GM21717 (cell line): ENCODE measurements around the gene SLC6A3.
"Not testable (repeated sequence)": the region's sequence is repeated elsewhere in the genome, so short reads cannot be mapped to it uniquely, and the experiment has no call there.

Experiments
- ATAC-seq: cut with Tn5 transposase; IDR thresholded peaks from one replicate; pipeline ENCODE4 v1.9.1; 2021; ENCODE audit warnings: mild to moderate bottlenecking, moderate library complexity; ENCODE audit not compliant: unreplicated experiment

The SLC6A3 gene

DNA sequence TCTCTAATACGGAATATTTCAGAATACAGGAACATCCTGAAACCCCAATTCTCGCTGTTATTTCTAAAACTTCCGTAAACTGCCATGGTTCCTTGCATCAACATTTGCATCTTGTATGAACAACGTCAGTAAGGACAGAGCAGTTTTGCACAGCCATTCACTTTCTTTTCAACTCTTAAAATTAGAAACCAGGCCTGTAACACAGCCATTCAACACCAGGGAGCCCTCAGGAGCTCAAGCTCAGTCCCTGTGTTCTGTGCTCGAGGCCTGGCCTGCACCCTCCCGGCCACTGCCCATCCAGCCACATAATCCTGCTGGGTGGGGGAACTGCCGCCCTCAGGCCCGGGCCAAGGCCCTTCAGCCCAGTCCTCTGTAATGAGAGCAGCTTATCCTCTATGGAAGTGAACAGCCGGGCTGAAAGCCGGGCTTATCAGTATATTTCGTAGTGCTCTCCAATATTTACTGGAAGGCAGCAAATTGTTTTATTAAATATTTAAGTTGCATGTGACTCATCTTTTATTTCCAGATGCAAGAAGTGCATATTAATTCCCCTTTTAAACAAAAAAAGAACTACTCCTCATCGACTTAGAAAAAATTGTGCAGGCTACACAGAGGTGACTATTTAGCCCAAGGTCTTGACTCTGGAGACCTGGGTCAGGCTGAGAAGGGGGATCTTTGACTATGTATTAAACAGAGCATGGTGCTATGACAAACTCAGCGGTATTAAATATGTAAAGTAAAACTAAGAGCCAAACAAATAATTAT is 33.2 kb upstream of the SLC6A3 start:
- no peak for ATAC-seq

DNA sequence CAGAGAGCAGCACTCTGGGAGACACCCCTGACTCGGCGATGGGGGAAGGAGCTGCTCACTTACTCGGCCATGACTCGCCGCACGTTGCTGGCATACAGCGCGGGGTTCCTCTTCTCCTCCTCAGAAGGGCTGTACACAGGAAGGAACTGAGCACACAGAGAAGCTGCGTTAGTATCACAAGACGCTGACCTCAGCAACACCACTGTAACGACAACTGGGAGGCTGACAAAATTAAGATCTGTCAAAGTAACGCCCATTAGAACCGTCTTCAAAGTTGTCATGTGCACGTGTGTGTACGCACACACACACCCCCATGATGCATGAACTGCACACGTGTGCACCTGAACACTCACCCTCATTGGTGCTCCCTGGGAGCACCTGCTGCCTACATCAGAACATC is 32.1 kb upstream of the SLC6A3 start:
- ATAC-seq, result no peak

DNA sequence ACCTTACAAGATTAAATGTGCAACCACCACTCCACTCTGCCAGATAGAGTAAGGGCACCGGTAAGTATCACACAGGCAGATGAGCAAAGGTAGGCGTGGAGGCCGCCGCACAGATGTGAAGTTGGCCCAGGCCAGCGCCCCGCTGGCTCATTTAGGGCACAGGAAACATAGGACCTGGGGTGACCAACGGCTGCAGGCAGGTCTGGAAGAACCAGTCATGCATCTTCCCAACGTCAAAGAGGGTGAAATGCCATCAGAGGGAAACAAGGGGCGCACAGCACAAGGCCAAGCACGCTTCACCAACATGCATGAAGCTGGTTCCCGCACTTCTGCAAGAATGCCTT is 31.7 kb upstream of the SLC6A3 start:
- no peak for ATAC-seq

DNA sequence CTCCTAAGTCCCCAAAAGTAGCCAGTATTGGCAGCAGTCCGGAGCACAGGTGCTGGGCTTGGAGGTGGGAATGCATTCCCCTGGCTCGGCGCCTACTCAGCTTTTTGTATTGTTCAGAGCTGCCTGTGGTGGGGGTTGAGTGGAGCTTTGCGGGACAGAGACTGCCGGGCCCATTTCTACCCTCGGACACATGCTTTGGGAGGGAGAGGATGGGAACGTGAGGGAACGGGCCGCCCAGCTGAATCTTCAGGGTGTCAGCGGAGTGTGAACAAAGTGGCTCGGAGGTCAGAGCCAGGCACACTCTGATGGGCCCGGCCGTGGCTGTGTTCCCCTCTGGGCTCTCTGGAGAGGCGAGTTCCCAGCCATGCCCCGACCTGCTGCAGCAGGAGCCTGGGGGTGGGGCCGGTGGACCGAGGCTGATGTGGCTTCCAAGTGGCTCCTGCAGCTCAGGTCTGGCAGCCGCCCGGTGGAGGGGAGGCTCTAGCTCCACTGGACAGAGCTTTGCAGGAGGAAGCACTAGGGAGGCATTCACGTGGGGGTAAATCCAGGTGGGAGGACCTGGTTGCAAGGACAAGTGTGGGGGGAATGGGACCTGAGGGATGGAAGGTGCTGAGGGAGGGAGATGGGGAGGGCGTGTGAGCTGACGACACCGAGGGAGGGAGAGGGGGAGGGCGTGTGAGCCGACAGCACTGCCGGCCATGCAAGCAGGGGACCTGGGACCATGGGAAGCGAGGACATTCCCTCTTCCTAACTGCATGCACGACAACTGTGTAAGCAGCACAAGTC is 31.1 kb upstream of the SLC6A3 start:
- ATAC-seq, result no peak

DNA sequence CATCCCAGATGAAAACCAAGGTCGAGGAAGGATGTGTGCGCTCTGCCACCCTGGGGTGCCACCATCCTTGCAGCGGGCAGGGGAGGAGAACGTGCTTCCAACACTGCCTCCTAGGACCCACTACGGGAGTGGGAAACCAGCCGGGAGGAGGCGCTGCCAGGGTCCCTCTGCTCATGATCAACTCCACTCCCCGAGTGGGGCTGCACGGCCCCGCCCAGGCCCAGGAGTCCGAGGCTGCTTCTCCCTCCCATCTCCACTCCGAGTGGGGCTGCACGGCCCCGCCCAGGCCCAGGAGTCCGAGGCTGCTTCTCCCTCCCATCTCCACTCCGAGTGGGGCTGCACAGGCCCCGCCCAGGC is 30.3 kb upstream of the SLC6A3 start:
- ATAC-seq, result not testable (repeated sequence)

DNA sequence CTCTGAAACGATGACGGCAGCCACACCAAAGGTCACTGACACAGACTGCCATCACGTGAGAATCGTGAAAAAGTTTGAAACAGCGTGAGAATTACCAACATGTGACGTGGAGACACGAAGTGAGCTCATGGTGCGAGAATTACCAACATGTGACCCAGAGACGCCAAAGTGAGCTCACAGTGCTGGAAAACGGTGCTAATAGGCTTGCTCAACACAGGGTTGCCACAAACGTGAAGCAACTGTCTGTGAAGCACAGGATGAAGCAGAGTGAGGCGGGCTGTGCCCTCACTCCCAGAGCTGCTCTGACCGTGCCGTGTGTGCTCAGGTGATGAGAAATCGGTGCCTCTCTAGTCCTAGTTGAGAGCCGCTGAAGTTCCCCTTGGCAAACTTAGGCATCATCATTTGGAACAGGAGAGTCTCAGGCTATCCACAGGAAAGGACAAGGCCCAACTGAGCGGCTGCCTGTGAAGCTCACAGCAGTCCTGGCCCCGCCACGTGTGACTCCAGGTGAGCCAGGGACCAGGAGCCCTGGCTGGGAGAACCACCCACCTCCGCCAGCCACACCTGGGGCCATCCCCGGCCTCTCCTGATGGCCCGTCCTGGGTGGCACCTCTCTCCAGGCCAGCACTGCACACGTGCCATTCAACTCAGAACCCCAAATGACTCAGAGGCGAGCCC is 29.8 kb upstream of the SLC6A3 start:
- ATAC-seq, result no peak

DNA sequence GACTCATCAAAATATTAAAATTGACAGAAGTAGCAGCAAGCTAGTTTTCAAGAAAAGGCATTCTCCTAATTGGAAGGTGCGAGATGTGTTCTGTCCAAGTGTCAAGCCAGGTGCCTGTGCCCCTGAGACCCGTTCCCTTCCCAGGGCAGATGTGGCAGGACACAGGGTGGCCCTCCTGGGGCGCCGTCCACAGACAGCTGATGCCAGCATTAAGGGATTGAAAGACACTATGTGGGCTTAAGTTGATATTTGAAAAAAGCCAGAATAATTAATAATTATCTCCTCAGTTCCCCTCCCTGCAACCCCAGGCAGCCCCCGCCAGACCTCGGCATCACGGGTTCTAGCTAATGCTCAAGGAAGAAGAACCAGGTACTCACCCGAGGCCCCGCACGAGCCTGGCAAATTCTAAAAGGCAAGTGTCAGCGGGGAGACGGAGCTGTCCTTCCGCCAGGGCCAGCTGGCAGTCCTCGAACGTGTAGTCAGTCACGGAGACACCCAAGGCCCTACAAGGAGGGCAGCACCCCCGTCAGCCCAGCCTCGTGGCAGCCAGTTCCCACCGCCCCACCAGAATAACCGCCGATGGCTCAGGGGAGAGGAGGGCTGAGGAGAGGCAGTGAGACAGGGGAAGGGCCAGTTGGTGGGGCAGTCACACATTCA is 29.1 kb upstream of the SLC6A3 start:
- ATAC-seq, result no peak

DNA sequence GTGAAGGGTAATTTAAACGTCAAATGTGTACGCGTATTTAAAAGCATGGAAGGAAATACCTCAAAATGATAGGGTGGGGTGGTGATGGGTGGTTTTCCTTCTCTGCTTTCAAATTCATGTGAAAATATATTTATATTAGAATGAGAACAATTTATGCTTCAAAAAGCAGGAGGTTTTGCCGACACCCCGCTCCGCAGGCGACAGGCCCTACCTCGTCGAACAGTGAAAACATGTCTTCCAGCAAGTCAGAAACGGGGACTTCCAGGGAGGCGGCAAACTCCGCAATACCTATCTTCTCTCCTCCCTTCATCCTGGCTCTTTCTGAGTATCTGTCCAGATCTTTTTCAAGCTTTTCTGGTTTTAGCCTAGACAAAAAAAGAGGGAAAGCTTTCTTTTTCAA is 28.5 kb upstream of the SLC6A3 start:
- ATAC-seq, result no peak

DNA sequence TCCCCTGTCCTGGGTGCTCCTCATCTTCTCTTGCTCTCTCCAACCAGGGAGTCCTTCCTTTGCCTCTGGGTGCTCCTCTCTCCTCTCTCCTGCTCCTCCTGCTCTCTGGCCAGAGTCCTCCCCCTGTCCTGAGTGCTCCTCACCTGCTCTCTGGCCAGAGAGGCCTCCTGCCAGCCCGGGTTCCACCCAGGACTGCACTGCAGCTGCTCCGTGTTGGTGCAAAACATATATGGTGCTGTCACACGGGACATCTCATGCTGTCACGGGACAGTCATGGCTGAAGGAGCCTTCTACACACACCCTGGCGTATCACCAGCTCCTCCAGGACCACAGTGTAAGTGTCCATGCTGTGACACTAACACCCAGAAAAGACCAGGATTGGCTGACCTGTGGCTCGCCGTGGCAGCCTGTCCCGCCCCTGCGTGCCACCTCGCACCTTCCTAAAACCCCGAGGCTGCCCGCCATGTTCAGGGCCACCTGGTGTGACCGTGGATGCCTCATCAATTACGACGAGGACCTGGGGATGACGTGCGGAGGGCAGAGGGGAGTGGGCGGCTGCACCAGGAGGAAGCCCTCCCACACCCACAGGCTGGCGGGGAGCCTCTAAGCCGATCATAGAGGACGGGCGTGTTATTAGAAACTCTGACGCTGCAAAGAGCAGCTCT is 27.9 kb upstream of the SLC6A3 start:
- no peak for ATAC-seq

DNA sequence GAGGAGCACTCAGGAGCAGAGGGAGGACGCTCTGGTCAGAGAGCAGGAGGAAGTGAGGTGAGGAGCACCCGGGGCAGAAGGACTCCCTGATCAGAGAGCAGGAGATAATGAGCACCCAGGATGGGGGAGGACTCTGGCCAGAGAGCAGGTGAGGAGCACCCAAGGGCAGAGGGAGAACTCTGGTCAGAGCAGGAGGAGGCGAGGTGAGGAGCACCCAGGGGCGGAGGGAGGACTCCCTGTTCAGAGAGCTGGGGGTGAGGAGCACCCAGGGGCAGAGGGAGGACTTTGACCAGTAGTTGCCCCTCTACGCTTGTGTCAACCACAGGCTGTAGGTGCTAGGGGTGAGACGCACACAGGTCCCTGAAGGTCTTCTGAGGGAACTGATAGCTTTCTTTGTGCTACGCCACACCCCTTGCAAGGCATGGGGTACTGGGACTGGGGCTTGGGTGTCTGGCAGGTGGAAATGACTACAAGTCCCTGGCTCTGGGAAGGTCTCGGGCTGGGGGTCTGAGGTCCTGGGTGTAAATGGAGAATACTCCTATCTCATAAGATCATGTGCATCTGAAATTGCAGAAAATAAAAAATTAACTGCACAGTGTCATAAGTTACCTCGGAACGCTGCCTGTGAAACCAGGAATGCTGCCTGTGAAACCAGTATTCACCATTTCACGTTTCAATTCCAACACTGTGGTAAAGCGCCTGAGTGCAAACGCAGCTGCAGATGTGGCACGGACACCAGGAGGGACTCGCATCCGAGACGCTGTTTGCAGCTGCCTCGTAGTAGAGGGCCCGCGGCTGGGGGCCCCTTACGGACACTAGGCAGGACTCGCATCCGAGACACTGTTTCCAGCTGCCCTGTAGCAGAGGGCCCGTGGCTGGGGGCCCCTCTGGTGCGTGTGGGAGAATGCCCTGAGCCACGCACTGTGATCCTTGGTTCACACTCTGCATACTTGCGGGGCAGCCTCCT is 27.0 kb upstream of the SLC6A3 start:
- ATAC-seq, result no peak

DNA sequence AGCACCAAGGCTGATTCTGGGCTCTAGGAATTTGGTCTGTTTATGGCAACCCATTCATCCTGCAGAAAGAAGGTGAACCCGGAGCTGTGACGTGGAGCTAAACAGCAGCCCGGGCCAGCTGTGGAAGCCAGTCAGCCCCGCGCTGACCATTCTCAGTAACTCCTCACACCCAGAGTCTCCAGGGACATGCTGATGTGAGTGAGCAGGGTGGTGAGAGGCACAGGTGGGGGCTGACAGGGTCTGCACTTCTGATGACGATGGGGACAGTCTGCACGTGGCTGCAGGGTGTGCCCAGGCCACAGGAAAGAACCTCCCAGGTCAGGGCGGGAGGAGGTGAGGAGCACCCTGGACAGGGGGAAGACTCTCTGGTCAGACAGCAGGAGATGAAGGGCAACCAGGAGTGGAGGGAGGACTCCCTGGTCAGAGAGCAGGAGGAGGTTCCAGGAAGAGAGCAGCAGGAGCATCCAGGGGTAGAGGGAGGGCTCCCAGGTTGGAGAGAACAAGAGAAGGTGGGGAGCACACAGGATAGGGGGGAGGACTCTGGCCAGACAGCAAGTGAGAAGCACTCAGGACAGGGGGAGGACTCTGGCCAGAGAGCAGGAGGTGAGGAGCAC is 26.1 kb upstream of the SLC6A3 start:
- ATAC-seq, result no peak

DNA sequence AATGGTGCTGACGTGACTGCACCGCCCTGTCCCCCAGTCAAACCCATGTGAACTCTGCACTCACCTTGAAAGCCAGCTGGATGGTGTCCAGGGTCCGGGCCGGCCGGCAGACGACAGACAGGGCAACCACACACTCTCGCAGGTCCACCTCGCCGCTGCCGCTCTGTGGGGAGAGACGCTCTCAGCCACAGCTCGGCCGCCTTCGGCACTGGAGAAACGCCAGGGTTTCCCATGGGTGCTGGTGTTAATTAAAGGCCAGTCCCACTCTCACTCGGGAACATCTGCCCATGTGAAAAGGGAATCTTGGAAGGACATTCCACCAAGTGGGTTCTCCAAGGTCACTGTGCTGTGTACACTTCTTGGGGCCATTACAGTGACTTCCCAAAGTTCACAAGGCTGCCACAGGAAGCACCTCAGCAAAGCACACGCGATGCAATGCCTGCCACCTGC is 25.5 kb upstream of the SLC6A3 start:
- no peak for ATAC-seq

DNA sequence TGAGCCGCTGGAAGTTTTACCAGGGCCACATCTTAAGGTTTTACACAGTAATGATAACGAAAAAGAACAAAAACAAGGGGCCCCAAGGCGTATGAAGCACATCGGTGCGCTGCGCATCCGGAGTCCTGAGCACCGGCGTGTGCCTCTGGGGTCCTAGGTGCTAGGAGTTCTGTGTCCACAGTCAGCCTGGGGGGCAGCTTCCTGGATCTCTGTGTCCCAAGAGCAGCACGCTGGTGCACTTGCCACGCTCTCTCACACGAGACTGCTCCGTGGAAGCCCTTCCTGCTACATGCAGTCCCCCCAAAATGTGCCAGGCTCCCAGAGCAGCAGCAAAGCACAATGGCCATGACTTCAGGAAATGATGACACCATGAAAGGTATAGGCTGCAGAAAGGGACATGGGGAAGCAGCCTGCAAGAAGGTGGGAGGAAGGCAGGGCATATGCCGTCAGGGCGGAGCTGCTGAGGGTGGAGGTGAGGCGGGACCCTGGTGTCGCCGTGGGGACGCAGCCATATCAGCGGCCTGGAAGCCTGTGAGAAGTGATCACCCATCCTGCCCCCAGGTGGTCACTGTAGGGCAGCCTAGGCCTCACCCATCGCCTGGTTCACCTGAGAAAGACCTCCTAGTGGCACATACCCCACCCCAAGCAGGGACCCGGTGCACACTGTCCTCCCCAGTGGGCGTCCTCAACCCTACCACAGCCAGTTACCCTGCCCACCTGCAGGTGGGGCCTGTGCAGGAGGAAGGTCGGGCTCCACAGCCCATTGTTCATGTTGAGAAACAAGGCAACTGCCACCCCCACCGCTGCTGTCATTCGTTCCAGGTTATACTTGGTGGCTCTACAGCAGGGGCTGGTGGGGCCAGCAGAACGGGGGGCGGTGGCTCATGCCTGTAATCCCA is 23.6 kb upstream of the SLC6A3 start:
- ATAC-seq, result no peak

DNA sequence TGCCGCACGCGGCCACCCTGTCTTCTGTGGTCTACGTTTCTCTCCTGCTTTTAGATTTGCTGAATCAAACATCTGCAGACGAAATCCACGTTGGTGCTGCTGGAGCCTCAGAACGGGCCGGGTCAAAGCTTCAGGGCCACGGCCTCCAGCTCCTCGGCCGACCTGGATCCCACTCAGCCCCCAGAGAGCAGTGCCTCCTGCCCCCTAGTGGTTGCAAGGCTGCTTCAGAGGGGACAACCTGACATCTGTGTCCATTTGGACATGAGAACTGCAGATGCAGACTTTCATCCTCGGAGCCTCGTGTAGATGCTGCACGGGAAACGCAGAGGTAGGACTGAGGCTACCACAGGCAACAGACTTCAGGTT is 23.0 kb upstream of the SLC6A3 start:
- no peak for ATAC-seq

DNA sequence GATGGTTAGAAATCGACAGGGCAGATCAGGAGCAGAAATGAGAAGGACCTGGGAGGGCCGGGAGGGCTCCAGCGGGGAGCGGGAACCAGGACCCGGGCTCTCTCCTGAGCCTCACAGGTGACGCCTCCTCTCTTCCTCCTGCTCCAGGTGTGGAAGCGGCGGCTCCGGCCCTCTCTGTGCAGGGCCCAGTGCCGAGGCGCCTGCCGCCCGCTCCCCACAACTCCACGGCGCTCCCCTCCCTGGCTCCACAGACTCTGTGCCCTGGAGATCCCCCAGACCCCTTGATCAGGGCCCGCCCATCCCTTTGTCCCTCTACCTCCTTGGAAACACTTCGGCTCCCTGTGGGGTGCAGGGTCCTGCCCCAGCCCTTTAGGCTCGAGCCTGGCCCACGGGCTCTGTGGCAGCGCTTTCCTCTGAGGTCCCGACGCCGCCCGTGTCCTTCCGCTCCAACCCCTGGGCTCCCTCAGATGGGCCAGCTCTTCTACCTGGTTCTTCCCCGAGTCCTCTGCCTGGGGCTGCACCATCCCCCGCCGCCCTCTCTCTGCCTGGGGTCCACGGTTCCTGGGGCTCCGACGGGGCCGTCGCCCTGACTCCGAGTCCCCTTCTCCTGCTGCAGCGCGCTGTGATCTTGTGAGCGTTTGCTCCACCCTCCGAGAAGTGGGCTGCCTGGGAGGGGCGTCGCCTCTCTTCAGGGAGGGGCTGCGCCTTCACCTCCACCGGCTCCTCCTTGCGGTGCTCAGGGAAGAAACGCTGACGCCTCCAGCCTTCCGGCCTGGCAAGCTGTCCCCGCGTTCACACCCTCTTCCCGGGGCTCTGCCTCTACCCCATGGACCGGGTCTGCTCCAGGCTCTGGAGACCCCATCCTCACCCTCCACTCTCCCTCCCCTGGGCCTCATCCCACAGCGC is 22.4 kb upstream of the SLC6A3 start:
- no peak for ATAC-seq

DNA sequence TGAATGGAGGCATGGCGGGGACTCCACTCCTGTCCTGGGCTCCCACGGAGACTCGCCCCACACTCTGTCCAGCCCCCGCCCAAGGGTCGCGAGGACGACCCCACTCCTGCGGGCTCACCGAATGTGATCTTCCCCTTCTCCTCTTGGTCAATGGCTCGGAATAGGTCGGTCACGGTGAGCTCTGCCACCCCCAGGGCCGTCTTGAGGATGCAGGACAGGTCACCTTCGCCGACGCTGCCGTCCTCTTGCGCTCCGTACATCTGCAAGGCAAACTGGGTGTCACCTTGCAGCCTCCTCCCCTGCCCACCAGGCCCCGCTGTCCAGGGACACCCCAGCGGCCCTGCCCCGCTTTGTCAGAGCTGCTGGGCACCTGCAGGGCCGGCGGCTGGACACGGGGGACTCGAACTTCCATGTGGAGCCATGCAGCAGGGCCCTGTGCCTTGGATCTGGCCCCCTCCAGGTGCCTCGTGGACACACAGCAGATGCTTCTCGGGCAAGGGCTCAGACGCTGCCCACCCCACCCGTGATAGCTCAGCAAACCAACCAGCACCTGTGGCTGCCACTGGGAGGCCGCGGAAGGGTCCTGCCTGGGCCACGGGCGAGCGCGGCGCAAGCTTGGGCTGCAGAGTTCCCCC is 21.5 kb upstream of the SLC6A3 start:
- ATAC-seq, result no peak

DNA sequence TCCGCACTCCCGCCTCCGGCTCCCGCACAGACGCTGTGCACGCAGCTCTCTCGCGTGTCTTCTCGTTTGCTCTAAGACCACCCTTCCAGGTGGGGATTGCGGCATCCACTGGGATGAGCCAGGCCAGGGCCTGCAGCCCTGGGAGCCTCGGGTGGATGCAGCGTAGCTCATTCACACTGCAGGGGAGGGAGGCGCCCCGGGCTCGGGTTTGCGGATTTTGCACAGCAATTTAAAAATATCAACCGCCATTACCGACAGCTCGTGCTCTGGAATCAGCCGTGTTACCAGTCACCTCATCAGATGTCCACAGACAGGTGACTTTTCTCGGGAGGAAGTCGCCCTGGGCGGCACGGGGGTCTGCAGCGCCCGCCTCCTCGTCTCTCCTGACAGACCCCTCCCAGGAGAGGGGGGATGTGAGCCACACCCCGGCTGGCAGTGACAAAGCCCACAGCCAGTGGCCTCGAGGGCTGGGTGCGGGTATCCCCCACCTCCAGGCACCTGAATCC is 20.8 kb upstream of the SLC6A3 start:
- no peak for ATAC-seq
